Thyroid gland (tissue), 4 donors: ENCODE results near the gene TAPBP. TPM values are rescaled to one million over a fixed set of nuclear protein-coding genes. Genes with fewer than 3 reads are reported as not detected.

Experiments used
- DNase-seq, 2 donors: peaks; one replicate each; pipeline ENCODE4 v3.0.0-alpha.2; 2019
- H3K27ac ChIP-seq, 3 donors: fragments of 200-600 bp; sonication (generic); 1 replicate in 2 of 3; 2 replicates in 1 of 3; pipeline ENCODE4 v1.5.1; 2016 to 2019; ENCODE audit warnings: mild to moderate bottlenecking in 1 of 3, moderate library complexity in 1 of 3
- H3K27me3 ChIP-seq: fragments of 200-600 bp; sonication (generic); one replicate; pipeline ENCODE4 v1.5.1; 2019
- H3K36me3 ChIP-seq, 2 donors: fragments of 200-600 bp; sonication (generic); one replicate each; pipeline ENCODE4 v1.5.1; 2016 to 2019
- H3K4me1 ChIP-seq, 2 donors: fragments of 200-600 bp; sonication (generic); one replicate each; pipeline ENCODE4 v1.5.1; 2017 to 2019
- H3K4me3 ChIP-seq, 3 donors: fragments of 200-600 bp; sonication (generic); replicated peaks in 1 of 3; 1 replicate in 2 of 3; 2 replicates in 1 of 3; pipeline ENCODE4 v1.5.1; 2016; ENCODE audit warnings: mild to moderate bottlenecking in 1 of 3
- H3K9me3 ChIP-seq: fragments of 200-600 bp; sonication (generic); one replicate; pipeline ENCODE4 v1.5.1; 2017
- POLR2A ChIP-seq, 2 donors: fragments of 450-650 bp; IDR thresholded peaks; one replicate each; pipeline ENCODE4 v1.6.1; 2017; ENCODE audit warnings: antibody characterized with exemption in 2 of 2, mild to moderate bottlenecking in 2 of 2, moderate library complexity in 1 of 2
- WGBS, 2 donors: methylation state at CpG; one replicate each; pipeline ENCODE4 v1.1.5; 2017; 5-methylcytosine and 5-hydroxymethylcytosine counted together
- intact Hi-C: fragments of 100-400 bp; cut with DNase I; formaldehyde crosslinking; loops from one replicate; pipeline ENCODE4 v1.15.1; 2023
- total RNA-seq, 4 donors: library from RNA; depleted of rRNA; stranded (reverse); fragments of >200 nt; gene quantifications; one replicate each; pipeline ENCODE4 v1.2.3, GENCODE V29; 2016
- TF ChIP-seq, protein P1 (sequence below), 6 experiments: fragments of 200-600 bp in 3 of 6; fragments of 450-650 bp in 3 of 6; sonication (generic) in 3 of 6; IDR thresholded peaks; one replicate each; pipeline ENCODE4 v1.5.1; 2016 to 2019; ENCODE audit warnings: antibody characterized with exemption in 6 of 6, mild to moderate bottlenecking in 2 of 6, inconsistent platforms in 1 of 6, moderate library complexity in 1 of 6

The TAPBP gene
- total RNA-seq, 4 donors from 2014 or later: 86.4 to 151 (median 132) TPM

DNA sequence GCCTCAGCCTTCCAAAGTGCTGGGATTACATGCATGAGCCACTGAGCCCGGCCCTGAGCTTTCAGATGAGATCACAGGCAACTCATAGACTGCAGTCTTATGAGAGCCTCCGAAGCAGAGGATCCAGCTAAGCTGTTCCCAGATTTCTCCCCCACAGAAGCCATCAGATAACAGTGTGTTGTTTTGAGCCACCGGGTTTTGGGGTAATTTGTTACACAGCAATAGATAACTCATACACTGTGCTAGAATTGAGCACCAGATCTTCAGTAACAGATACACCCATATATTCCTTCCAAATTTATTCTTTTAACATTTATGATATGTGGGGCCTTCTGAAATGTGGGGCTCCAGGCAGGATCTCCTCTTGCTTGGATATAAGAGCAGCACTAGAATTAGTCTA lies 22.6 kb upstream of the TAPBP start:
- no peak for TF ChIP-seq POLR2A (IDR thresholded peaks at IDR 0.05)
- TF ChIP-seq, protein P1, sequence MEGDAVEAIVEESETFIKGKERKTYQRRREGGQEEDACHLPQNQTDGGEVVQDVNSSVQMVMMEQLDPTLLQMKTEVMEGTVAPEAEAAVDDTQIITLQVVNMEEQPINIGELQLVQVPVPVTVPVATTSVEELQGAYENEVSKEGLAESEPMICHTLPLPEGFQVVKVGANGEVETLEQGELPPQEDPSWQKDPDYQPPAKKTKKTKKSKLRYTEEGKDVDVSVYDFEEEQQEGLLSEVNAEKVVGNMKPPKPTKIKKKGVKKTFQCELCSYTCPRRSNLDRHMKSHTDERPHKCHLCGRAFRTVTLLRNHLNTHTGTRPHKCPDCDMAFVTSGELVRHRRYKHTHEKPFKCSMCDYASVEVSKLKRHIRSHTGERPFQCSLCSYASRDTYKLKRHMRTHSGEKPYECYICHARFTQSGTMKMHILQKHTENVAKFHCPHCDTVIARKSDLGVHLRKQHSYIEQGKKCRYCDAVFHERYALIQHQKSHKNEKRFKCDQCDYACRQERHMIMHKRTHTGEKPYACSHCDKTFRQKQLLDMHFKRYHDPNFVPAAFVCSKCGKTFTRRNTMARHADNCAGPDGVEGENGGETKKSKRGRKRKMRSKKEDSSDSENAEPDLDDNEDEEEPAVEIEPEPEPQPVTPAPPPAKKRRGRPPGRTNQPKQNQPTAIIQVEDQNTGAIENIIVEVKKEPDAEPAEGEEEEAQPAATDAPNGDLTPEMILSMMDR (IDR thresholded peaks at IDR 0.05): no peak
- H3K27me3 ChIP-seq: no peaks in the 10 kb centered on the region
- H3K36me3 ChIP-seq: no peaks in the 10 kb centered on the region
- H3K27ac ChIP-seq: no peak overlapping the region
- H3K4me1 ChIP-seq: no peaks in the 10 kb centered on the region
- intact Hi-C loops: no loop called here
- DNase-seq: no peak
- H3K4me3 ChIP-seq: no peak overlapping the region
- no peaks in the 10 kb centered on the region for H3K9me3 ChIP-seq
- 87 to 88% methylated on average over 3 of the region's 3 CpGs for WGBS, 2 donors

DNA sequence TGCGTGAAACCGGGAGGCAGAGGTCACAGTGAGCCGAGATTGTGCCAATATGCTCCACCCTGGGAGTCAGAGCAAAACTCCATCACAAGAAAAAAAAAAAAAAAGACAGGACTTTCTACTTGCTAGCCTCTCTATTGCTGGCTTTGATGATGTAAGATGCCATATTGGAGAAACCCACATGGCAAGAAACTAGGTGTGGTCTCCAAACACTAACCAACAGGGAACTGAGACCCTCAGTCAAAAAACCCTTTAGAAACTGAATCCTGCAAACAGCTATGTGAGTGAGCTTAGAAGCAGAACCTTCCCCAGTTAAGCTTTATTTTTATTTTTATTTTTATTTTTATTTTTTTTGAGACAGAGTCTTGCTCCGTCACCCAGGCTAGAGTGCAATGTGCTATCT lies 22.0 kb upstream of the TAPBP start:
- H3K9me3 ChIP-seq: no peaks in the 10 kb centered on the region
- H3K27ac ChIP-seq: no peak overlapping the region
- H3K36me3 ChIP-seq: no peaks in the 10 kb centered on the region
- no peaks in the 10 kb centered on the region for H3K27me3 ChIP-seq
- 70 to 89% methylated on average over 4 of the region's 4 CpGs for WGBS, 2 donors
- H3K4me3 ChIP-seq: no peak overlapping the region
- TF ChIP-seq POLR2A (IDR thresholded peaks at IDR 0.05): no peak
- TF ChIP-seq, protein P1 (IDR thresholded peaks at IDR 0.05): no peak
- no peak for DNase-seq
- intact Hi-C loops: no loop called here
- H3K4me1 ChIP-seq: no peaks in the 10 kb centered on the region

DNA sequence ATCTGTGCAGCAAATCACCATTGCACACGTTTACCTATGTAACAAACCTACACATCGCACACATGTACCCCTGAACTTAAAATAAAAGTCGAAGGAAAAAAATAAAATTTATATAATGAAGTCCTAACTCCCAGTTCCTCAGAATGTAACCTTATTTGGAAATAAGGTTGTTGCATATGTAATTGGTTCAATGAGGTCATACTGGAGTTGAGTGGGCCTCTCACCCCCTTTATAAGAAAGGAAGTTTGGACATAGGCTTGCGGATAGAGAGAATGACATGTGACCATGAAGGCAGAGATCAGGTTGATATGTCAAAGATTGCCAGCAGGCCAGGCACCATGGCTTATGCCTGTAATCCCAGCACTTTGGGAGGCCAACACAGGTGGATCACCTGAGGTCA lies 19.8 kb upstream of the TAPBP start:
- no peaks in the 10 kb centered on the region for H3K9me3 ChIP-seq
- no peak for TF ChIP-seq POLR2A (IDR thresholded peaks at IDR 0.05)
- TF ChIP-seq, protein P1 (IDR thresholded peaks at IDR 0.05): no peak
- DNase-seq: no peak
- H3K27ac ChIP-seq: no peak overlapping the region
- H3K36me3 ChIP-seq: no peaks in the 10 kb centered on the region
- H3K4me1 ChIP-seq: no peaks in the 10 kb centered on the region
- no peak overlapping the region for H3K4me3 ChIP-seq
- no peaks in the 10 kb centered on the region for H3K27me3 ChIP-seq
- intact Hi-C loops: no loop called here
- WGBS, 2 donors: 92 to 95% methylated on average over 4 of the region's 4 CpGs

DNA sequence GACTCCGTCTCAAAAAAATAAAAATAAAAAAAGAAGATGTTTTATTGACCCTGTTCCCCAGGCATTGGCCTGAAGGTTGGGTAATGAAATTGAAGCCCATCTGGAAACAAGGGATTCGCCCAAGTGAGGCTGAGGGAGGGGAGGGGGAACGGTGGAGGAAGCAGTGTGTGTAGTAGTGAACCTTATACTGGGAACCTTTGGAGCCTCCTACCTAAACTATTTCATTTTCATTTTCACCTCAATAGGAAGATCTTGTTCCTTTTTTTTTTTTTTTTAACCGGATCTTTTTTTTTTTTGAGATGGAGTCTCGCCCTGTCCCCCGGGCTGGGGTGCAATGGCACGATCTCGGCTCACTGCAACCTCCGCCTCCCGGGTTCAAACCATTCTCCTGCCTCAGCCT lies 16.9 kb upstream of the TAPBP start:
- WGBS, 2 donors: 90 to 95% methylated on average over 10 of the region's 10 CpGs
- no peaks in the 10 kb centered on the region for H3K9me3 ChIP-seq
- intact Hi-C loops: no loop called here

DNA sequence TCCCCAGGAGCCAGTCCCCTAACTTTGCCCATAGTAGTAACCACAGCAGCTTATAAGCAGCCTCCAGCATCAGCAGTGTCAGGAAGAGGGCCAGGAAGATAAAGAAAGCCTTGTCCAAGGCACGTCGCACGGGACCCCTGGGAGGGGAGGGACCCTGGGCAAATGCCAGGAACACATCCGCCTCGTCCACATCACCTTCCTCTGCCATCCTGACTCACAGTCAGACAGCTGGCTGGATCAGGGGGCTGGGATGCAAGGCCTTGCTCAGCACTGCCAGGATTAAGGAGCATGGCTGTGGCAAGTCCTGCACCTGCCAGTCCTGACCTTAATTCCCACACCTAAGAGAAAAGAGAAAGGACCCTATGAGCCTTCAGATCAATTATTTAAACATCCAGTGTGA lies 15.2 kb upstream of the TAPBP start:
- no peaks in the 10 kb centered on the region for H3K9me3 ChIP-seq
- H3K27ac ChIP-seq: no peak overlapping the region
- no peaks in the 10 kb centered on the region for H3K36me3 ChIP-seq
- DNase-seq: no peak
- H3K4me3 ChIP-seq: no peak overlapping the region
- no peaks in the 10 kb centered on the region for H3K27me3 ChIP-seq
- peaks cover under 1 to 2% of the 10 kb centered on the region in 2 donors for H3K4me1 ChIP-seq
- TF ChIP-seq POLR2A (IDR thresholded peaks at IDR 0.05): no peak
- TF ChIP-seq, protein P1 (IDR thresholded peaks at IDR 0.05): no peak
- WGBS, 2 donors: 63% methylated on average over 5 of the region's 5 CpGs
- intact Hi-C loops: no loop called here

More for the DNA sequence above, 16.9 kb upstream of the TAPBP start:
- H3K36me3 ChIP-seq: no peaks in the 10 kb centered on the region
- no peaks in the 10 kb centered on the region for H3K4me1 ChIP-seq
- H3K27ac ChIP-seq: no peak overlapping the region
- TF ChIP-seq POLR2A (IDR thresholded peaks at IDR 0.05): no peak
- TF ChIP-seq, protein P1 (IDR thresholded peaks at IDR 0.05): no peak
- no peaks in the 10 kb centered on the region for H3K27me3 ChIP-seq
- H3K4me3 ChIP-seq: no peak overlapping the region
- DNase-seq: no peak
